Heart left ventricle (tissue), 16 donors: ENCODE data around the gene NOS1AP. TPM values are rescaled to one million over a fixed set of nuclear protein-coding genes. Genes with fewer than 3 reads are reported as not detected.

ENCODE experiments used
- ATAC-seq, 4 donors: fragments of 200-7000 bp; cut with Tn5 transposase; one replicate each; pipeline ENCODE4 v1.9.1; 2020 to 2022; ENCODE audit warnings: moderate library complexity in 4 of 4, mild to moderate bottlenecking in 3 of 4, moderate number of reproducible peaks in 1 of 4
- DNase-seq, 5 donors: peaks; one replicate each; pipeline ENCODE4 v3.0.0-alpha.2; 2020
- H3K27ac ChIP-seq, 12 donors: fragments of 200-600 bp; sonication (generic) in 4 of 12; one replicate each; pipeline versions ENCODE4 v1.5.0 to v1.8.0; 2016 to 2022; ENCODE audit warnings: mild to moderate bottlenecking in 2 of 12
- H3K27me3 ChIP-seq, 9 donors: fragments of 200-600 bp; sonication (generic) in 2 of 9; one replicate each; pipeline versions ENCODE4 v1.5.1 to v1.8.0; 2016 to 2022; ENCODE audit warnings: mild to moderate bottlenecking in 3 of 9
- H3K36me3 ChIP-seq, 9 donors: fragments of 200-600 bp; sonication (generic) in 2 of 9; one replicate each; pipeline versions ENCODE4 v1.5.0 to v1.8.0; 2018 to 2022; ENCODE audit warnings: mild to moderate bottlenecking in 2 of 9
- H3K4me1 ChIP-seq, 12 donors: fragments of 200-600 bp; sonication (generic) in 4 of 12; one replicate each; pipeline versions ENCODE4 v1.5.0 to v1.8.0; 2016 to 2022; ENCODE audit warnings: mild to moderate bottlenecking in 3 of 12
- H3K4me3 ChIP-seq, 12 donors: fragments of 200-600 bp; sonication (generic) in 4 of 12; one replicate each; pipeline versions ENCODE4 v1.5.0 to v1.8.0; 2017 to 2022; ENCODE audit warnings: mild to moderate bottlenecking in 9 of 12, moderate library complexity in 4 of 12
- H3K9me3 ChIP-seq, 12 donors: fragments of 200-600 bp; sonication (generic) in 4 of 12; one replicate each; pipeline versions ENCODE4 v1.5.0 to v1.8.0; 2016 to 2022; ENCODE audit warnings: mild to moderate bottlenecking in 1 of 12
- CTCF ChIP-seq, 12 donors: fragments of 200-600 bp; sonication (generic) in 4 of 12; IDR thresholded peaks; one replicate each; pipeline versions ENCODE4 v1.5.0 to v1.8.0; 2018 to 2022; ENCODE audit warnings: antibody characterized with exemption in 12 of 12, mild to moderate bottlenecking in 5 of 12
- POLR2A ChIP-seq, 2 donors: fragments of 450-650 bp; IDR thresholded peaks; one replicate each; pipeline ENCODE4 v1.6.1; 2017; ENCODE audit warnings: antibody characterized with exemption in 2 of 2, mild to moderate bottlenecking in 2 of 2, moderate library complexity in 2 of 2
- WGBS, 4 donors: extraction: QIAGEN DNeasy Blood & Tissue Kit in 2 of 4; methylation state at CpG; one replicate each; pipeline versions ENCODE4 v1.1.5 to v1.1.7; 2013 to 2018; 5-methylcytosine and 5-hydroxymethylcytosine counted together
- intact Hi-C, 10 donors: fragments of 100-400 bp; cut with DNase I; formaldehyde crosslinking; loops; one replicate each; pipeline versions ENCODE4 v1.11.1 to v1.14.2; 2022
- polyA plus RNA-seq, 2 donors: library from polyadenylated mRNA; stranded (reverse); fragments of 200-250 nt; gene quantifications; one replicate each; pipeline ENCODE4 v1.2.3, GENCODE V29; 2013
- total RNA-seq, 9 donors: library from RNA; depleted of rRNA in 2 of 9; stranded (reverse); fragments of >200 nt in 2 of 9; fragmentation: NEBNext Ultra II Directional in 3 of 9; extraction: Animal tissue kit (Norgen Biotek cat#: 25700) in 3 of 9; gene quantifications; one replicate each; pipeline versions ENCODE4 v1.1.0 to v1.2.4, GENCODE V29; 2016 to 2023
- donor health status: ischemic (EF 13 %, LVEDD 7.1; RV severe dilation, severe dysfunction).
- donor health status: healthy with polysubstance abuse.
- donor health status: DM: no; HTN: yes; CAD: no.
- donor health status: DM: no; HTN: no; CAD: no.
- donor health status: ischemic (EF 25% LVEDD 6.9; RV normal size, moderate dysfunction).
- donor health status: ischemic (EF 25% LVEDD 5.7; RV mildly dilated, moderate dysfunction).
- donor health status: healthy.
- donor health status: DM: yes; HTN: yes; CAD: no.
- donor health status: ischemic (EF 35%, LVEDD 5.7; RV mildly dilated, moderate dysfunction).
- donor health status: nonischemic (EF 11% LVEDD 7.7; RV severe dilation, severe dysfunction).
- donor health status: DM: yes; HTN: yes; CAD: no.
- donor health status: PGD.
- donor health status: ischemic (EF 29% LVEDD 5.4; RV normal size, mild dysfunction).
- donor health status: nonischemic (EF 23%, LVEDD 6.1; RV moderate dilation, normal function).

The NOS1AP gene
- total and polyA plus RNA-seq, 11 donors, result 1.1 to 6.4 (median 4.3) TPM

- intact Hi-C loops, result loop anchor here in 2 of 10 donors (5.0 kb wide), 2 partner anchors 61 to 161 kb away; no protein-coding TSS in a partner anchor
Observed at GRCh38 chr1:162070825-162071224, 1.3 kb downstream of the NOS1AP start.

DNA sequence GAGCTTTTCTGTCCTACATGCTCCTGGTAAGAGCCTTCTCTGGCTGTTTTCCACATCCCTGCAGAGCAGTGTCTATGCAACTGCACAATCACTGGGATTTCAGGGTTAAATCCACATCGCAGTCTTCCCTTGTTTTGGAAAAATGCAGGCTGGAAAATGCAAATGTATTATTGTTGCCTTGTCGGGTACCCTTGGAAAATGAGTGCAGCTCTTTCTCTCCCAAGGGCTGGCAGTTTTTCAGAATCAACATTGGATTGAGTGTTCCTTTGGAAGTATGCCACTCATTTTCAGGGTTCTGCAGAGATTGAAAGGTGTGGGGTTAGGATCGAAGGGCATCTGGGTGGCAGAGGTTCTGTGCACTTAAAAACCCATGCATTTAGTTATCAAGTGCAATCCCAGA, 3.2 kb downstream of the NOS1AP start:
- no peak for DNase-seq
- Histone ChIP-seq H3K36me3 (no peaks in the 10 kb centered on the region), H3K4me3 (no peak overlapping the region), H3K27ac (no peak overlapping the region), H3K27me3 (peaks cover 0 to 63% (median 4%) of the 10 kb centered on the region in 9 donors), H3K9me3 (peaks cover 0 to 7% (median 0%) of the 10 kb centered on the region in 12 donors), H3K4me1 (peaks cover 0 to 34% (median 6%) of the 10 kb centered on the region in 12 donors)
- no peak for ATAC-seq
- 28 to 43% (median 34%) methylated on average over 3 of the region's 3 CpGs for WGBS, 4 donors
- intact Hi-C loops, result loop anchor here in 2 of 10 donors (5.0 kb wide), 2 partner anchors 60 to 160 kb away; no protein-coding TSS in a partner anchor
- TF ChIP-seq POLR2A (IDR thresholded peaks at IDR 0.05), result no peak
- TF ChIP-seq CTCF (IDR thresholded peaks at IDR 0.05), result no peak

More at GRCh38 chr1:162070825-162071224, 1.3 kb downstream of the NOS1AP start:
- H3K36me3 ChIP-seq, result no peaks in the 10 kb centered on the region
- H3K9me3 ChIP-seq, result peaks cover 0 to 7% (median 0%) of the 10 kb centered on the region in 12 donors
- H3K27ac ChIP-seq, result no peak overlapping the region
- 18 to 35% (median 30%) methylated on average over 7 of the region's 7 CpGs for WGBS, 4 donors
- peaks cover 0 to 37% (median 7%) of the 10 kb centered on the region in 12 donors for H3K4me1 ChIP-seq
- H3K4me3 ChIP-seq, result peak overlapping the region in 10 of 12 donors; percentile 56 to 86 (median 67)
- peaks cover 0 to 71% (median 4%) of the 10 kb centered on the region in 9 donors for H3K27me3 ChIP-seq
- DNase-seq (no peak), ATAC-seq (no peak)
- TF ChIP-seq POLR2A (IDR thresholded peaks at IDR 0.05) (no peak), CTCF (IDR thresholded peaks at IDR 0.05) (no peak)

DNA sequence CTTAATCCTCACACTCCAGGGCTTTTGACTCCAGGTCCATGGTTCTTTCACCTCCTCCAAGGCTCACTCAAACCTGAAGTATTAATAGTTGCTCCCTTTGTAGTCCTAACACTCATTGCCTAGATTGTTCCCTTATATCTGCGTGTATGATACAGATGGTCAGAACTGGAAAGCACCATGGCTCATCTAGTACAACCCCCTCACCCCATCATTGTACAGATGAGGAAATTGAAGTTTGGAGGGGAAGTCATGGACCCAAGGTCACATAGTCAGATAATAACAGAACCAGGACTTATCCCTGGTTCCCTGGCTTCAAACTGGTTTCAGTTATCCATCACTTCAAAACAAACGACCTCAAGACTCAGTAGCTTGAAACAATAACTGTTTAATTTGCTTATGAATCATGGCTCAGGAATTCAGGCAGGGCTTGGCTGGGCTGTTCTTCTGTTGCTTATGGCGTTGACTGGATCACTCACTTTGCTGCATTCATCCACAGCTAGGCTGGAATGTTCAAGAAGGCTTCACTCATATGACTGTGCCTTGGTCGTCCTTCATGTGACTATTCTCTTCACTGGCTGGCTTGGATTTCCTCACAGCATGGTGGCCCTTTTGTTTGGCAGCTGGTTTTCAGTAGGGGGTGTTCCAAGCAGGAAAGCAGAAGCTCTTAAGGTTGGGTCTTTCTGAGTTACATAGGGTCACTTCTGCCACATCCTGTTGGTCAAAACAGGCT, 5.0 kb downstream of the NOS1AP start:
- Histone ChIP-seq H3K9me3 (peaks cover 0 to 7% (median 0%) of the 10 kb centered on the region in 12 donors), H3K27me3 (peaks cover 0 to 50% (median 0%) of the 10 kb centered on the region in 9 donors), H3K4me3 (no peak overlapping the region), H3K4me1 (peaks cover 0 to 34% (median 4%) of the 10 kb centered on the region in 12 donors), H3K36me3 (no peaks in the 10 kb centered on the region), H3K27ac (no peak overlapping the region)
- no peak for ATAC-seq
- intact Hi-C loops, result loop anchor here in 2 of 10 donors (5.0 kb wide), 2 partner anchors 58 to 158 kb away; no protein-coding TSS in a partner anchor
- no peak for DNase-seq
- WGBS, 4 donors, result 78 to 82% (median 80%) methylated on average over 4 of the region's 4 CpGs
- TF ChIP-seq CTCF (IDR thresholded peaks at IDR 0.05), result no peak
- no peak for TF ChIP-seq POLR2A (IDR thresholded peaks at IDR 0.05)

GRCh38 chr1:162075862-162076261, 6.4 kb downstream of the NOS1AP start:
- Histone ChIP-seq H3K36me3 (no peaks in the 10 kb centered on the region), H3K27me3 (peaks cover 0 to 39% (median 0%) of the 10 kb centered on the region in 9 donors), H3K4me1 (peaks cover 0 to 35% (median under 1%) of the 10 kb centered on the region in 12 donors), H3K9me3 (peaks cover 0 to 7% (median 0%) of the 10 kb centered on the region in 12 donors), H3K4me3 (no peak overlapping the region), H3K27ac (no peak overlapping the region)
- no peak for ATAC-seq
- TF ChIP-seq POLR2A (IDR thresholded peaks at IDR 0.05) (no peak), CTCF (IDR thresholded peaks at IDR 0.05) (no peak)
- intact Hi-C loops, result no loop called here
- 85 to 93% (median 91%) methylated on average over 3 of the region's 3 CpGs for WGBS, 4 donors
- DNase-seq, result no peak
